ENCODE results near the gene NOXRED1. TPM values are rescaled to one million over a fixed set of nuclear protein-coding genes. Genes with fewer than 3 reads are reported as not detected.

NOXRED1 gene

GRCh38 chr14:77347751-77348150 lies 75.6 kb downstream of the NOXRED1 start:
- Histone ChIP-seq H3K4ac (ENCODE audit: low read depth, low read length) (no peak overlapping the region), H2BK5ac (ENCODE audit: low read length) (no peak overlapping the region), H4K5ac (ENCODE audit: low read length) (no peak overlapping the region), H3K27ac (ENCODE audit: low read depth, low read length) (no peak overlapping the region), H3K18ac (ENCODE audit: low read length) (no peak overlapping the region), H3K4me1 (ENCODE audit: control insufficient read depth, low read depth, low read length) (peaks cover 5% of the 10 kb centered on the region), H2BK15ac (replicated peaks; ENCODE audit: low read depth) (no peak overlapping the region), H3K4me3 (ENCODE audit: low read length) (no peak overlapping the region), H3K27me3 (ENCODE audit: insufficient read depth, low read length, poor library complexity) (no peaks in the 10 kb centered on the region), H2AK5ac (ENCODE audit: low read length) (no peak overlapping the region), H3K4me2 (ENCODE audit: low read length) (no peak overlapping the region), H2BK120ac (ENCODE audit: low read depth, low read length) (no peak overlapping the region), H3K79me1 (ENCODE audit: low read length) (no peaks in the 10 kb centered on the region), H3K56ac (ENCODE audit: low read length) (no peak overlapping the region), H3K9ac (ENCODE audit: low read length) (no peak overlapping the region), H3K23ac (ENCODE audit: low read length) (no peak overlapping the region), H3K79me2 (ENCODE audit: control insufficient read depth, insufficient read depth, low read length) (no peaks in the 10 kb centered on the region), H4K8ac (ENCODE audit: low read depth, low read length) (no peak overlapping the region), H3K36me3 (ENCODE audit: control insufficient read depth, insufficient read depth, low read length) (no peaks in the 10 kb centered on the region)
- DNase-seq, result no peak
- no CpG with 5 or more reads among the region's 3 CpGs for WGBS (ENCODE audit: extremely low coverage, insufficient coverage, low lambda C conversion rate)

- Histone ChIP-seq H3K4me3 (ENCODE audit: low read length) (no peak overlapping the region), H2BK120ac (ENCODE audit: low read depth, low read length) (no peak overlapping the region), H3K9ac (ENCODE audit: low read length) (no peak overlapping the region), H3K4me2 (ENCODE audit: low read length) (no peak overlapping the region), H2BK15ac (replicated peaks; ENCODE audit: low read depth) (no peak overlapping the region), H3K4ac (ENCODE audit: low read depth, low read length) (no peak overlapping the region), H2BK5ac (ENCODE audit: low read length) (no peak overlapping the region), H4K5ac (ENCODE audit: low read length) (no peak overlapping the region), H3K79me2 (ENCODE audit: control insufficient read depth, insufficient read depth, low read length) (no peaks in the 10 kb centered on the region), H3K18ac (ENCODE audit: low read length) (no peak overlapping the region), H3K56ac (ENCODE audit: low read length) (no peak overlapping the region), H3K36me3 (ENCODE audit: control insufficient read depth, insufficient read depth, low read length) (no peaks in the 10 kb centered on the region), H3K79me1 (ENCODE audit: low read length) (no peaks in the 10 kb centered on the region), H2AK5ac (ENCODE audit: low read length) (no peak overlapping the region), H3K27me3 (ENCODE audit: insufficient read depth, low read length, poor library complexity) (no peaks in the 10 kb centered on the region), H3K27ac (ENCODE audit: low read depth, low read length) (no peak overlapping the region), H3K23ac (ENCODE audit: low read length) (no peak overlapping the region), H4K8ac (ENCODE audit: low read depth, low read length) (no peak overlapping the region), H3K4me1 (ENCODE audit: control insufficient read depth, low read depth, low read length) (peaks cover 5% of the 10 kb centered on the region)
- no CpG with 5 or more reads among the region's 2 CpGs for WGBS (ENCODE audit: extremely low coverage, insufficient coverage, low lambda C conversion rate)
- no peak for DNase-seq
These were observed 76.8 kb downstream of the NOXRED1 start for GRCh38 chr14:77346495-77346894.

DNA sequence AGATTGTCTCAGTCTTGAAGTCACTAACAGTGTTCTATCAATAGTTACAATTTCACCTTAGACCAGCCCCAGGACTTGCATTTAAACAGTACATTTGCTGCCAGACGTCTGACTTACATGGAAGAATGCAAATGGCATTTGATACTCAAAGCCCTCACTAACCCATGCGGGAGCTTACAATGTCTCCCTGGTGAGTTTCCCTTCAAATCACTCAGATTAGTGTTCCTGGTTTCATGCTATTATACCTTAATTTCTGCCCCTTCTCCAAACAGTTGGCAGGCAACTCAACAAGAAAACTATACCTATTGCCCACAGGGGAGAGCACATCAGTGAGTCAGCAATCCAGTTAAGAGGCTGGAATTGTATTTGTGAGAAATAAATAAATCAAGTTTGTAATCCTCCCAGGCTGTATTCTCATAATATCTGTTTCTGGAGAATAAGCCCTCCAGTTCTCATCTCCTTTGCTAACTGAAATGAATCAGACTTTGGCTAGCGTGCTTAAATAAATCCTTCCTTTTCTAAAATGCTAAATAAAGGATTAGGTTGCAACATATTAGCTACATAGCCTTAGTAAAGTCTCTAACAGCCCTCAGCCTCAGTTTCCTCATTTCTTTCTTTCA lies 78.8 kb downstream of the NOXRED1 start:
- Histone ChIP-seq H2BK15ac (replicated peaks; ENCODE audit: low read depth) (no peak overlapping the region), H3K4me2 (ENCODE audit: low read length) (no peak overlapping the region), H3K4me1 (ENCODE audit: control insufficient read depth, low read depth, low read length) (peaks cover 5% of the 10 kb centered on the region), H3K9ac (ENCODE audit: low read length) (no peak overlapping the region), H2AK5ac (ENCODE audit: low read length) (no peak overlapping the region), H4K5ac (ENCODE audit: low read length) (no peak overlapping the region), H3K36me3 (ENCODE audit: control insufficient read depth, insufficient read depth, low read length) (no peaks in the 10 kb centered on the region), H4K8ac (ENCODE audit: low read depth, low read length) (no peak overlapping the region), H2BK5ac (ENCODE audit: low read length) (no peak overlapping the region), H2BK120ac (ENCODE audit: low read depth, low read length) (no peak overlapping the region), H3K56ac (ENCODE audit: low read length) (no peak overlapping the region), H3K27me3 (ENCODE audit: insufficient read depth, low read length, poor library complexity) (no peaks in the 10 kb centered on the region), H3K79me1 (ENCODE audit: low read length) (no peaks in the 10 kb centered on the region), H3K4ac (ENCODE audit: low read depth, low read length) (no peak overlapping the region), H3K4me3 (ENCODE audit: low read length) (no peak overlapping the region), H3K27ac (ENCODE audit: low read depth, low read length) (no peak overlapping the region), H3K79me2 (ENCODE audit: control insufficient read depth, insufficient read depth, low read length) (no peaks in the 10 kb centered on the region), H3K18ac (ENCODE audit: low read length) (no peak overlapping the region), H3K23ac (ENCODE audit: low read length) (no peak overlapping the region)
- DNase-seq, result no peak
- WGBS (ENCODE audit: extremely low coverage, insufficient coverage, low lambda C conversion rate), result no CpG with 5 or more reads among the region's 3 CpGs

Small RNAs within 50 kb of the gene (small RNA-seq; reads per million reads assigned to genes)
- not detected for gene RF00404 (ENCODE audit: insufficient read depth)

Measured in mesendoderm (in vitro differentiated cells).